H1 (cell line): ENCODE data around the gene THADA. TPM values are rescaled to one million over a fixed set of nuclear protein-coding genes. Genes with fewer than 3 reads are reported as not detected.

Source experiments
- CHD2 ChIP-seq: IDR thresholded peaks from 2 replicates; pipeline ENCODE4 v1.6.1; 2012; ENCODE audit warnings: low read length, improper control_type of control experiment
- KDM1A ChIP-seq: fragments of 200-600, 300-600 bp; sonication (generic); IDR thresholded peaks from 2 replicates; pipeline ENCODE4 v1.7.1; 2016; ENCODE audit warnings: mild to moderate bottlenecking, low read length, borderline replicate concordance
- KDM5A ChIP-seq: fragments of 200-600 bp; IDR thresholded peaks from 2 replicates; pipeline ENCODE4 v1.7.1; 2012; ENCODE audit warnings: mild to moderate bottlenecking, low read length, inconsistent platforms, mixed read lengths
- NANOG ChIP-seq: IDR thresholded peaks from 2 replicates; pipeline ENCODE4 v1.6.1; 2011; ENCODE audit warnings: low read length, low read depth, mild to moderate bottlenecking, inconsistent platforms; ENCODE audit not compliant: insufficient read depth, poor library complexity, severe bottlenecking
- POU5F1 ChIP-seq: IDR thresholded peaks from 2 replicates; pipeline ENCODE4 v1.6.1; 2011; ENCODE audit warnings: low read depth, mild to moderate bottlenecking, low read length, moderate library complexity
- RAD21 ChIP-seq, 2 experiments: IDR thresholded peaks in 1 of 2; conservative IDR thresholded peaks in 1 of 2; 2 replicates each; pipeline ENCODE4 v1.6.1; 2011; ENCODE audit warnings: low read depth in 2 of 2, low read length in 2 of 2, improper control_type of control experiment in 1 of 2, inconsistent platforms in 1 of 2, mild to moderate bottlenecking in 1 of 2, moderate library complexity in 1 of 2
- RFX5 ChIP-seq: IDR thresholded peaks from 2 replicates; pipeline ENCODE4 v1.6.1; 2011; ENCODE audit warnings: low read depth, low read length, improper control_type of control experiment, borderline replicate concordance
- SAP30 ChIP-seq: fragments of 300-600 bp; sonication (generic); IDR thresholded peaks from 2 replicates; pipeline ENCODE4 v1.7.1; 2012; ENCODE audit warnings: low read length, moderate library complexity, mild to moderate bottlenecking, inconsistent platforms; ENCODE audit not compliant: insufficient read depth, insufficient replicate concordance
- SIRT6 ChIP-seq: IDR thresholded peaks from one replicate; pipeline ENCODE4 v1.7.1; 2012; ENCODE audit warnings: low read length, inconsistent platforms
- USF2 ChIP-seq: IDR thresholded peaks from 2 replicates; pipeline ENCODE4 v1.6.1; 2011; ENCODE audit warnings: low read length, improper control_type of control experiment
- polyA plus RNA-seq, 7 experiments: library from polyadenylated mRNA; depleted of rRNA in 3 of 7; stranded (reverse) in 5 of 7; unstranded in 2 of 7; fragments of >200 nt in 5 of 7; fragments of 200-250 nt in 2 of 7; gene quantifications; 1 replicate in 5 of 7; 2 replicates in 1 of 7; 4 replicates in 1 of 7; pipeline versions ENCODE4 v1.2.1 to v1.2.3, GENCODE V29; 2011 to 2013; ENCODE audit warnings: missing spikeins in 2 of 7, mixed read lengths in 2 of 7
- total RNA-seq: library from RNA; stranded (reverse); fragmentation: NEBNext Ultra II Directional; extraction: Animal tissue kit (Norgen Biotek cat#: 25700); gene quantifications from 2 replicates; pipeline ENCODE4 v1.2.1, GENCODE V29; 2021

THADA gene
- total and polyA plus RNA-seq, 2 of the 8 experiments (the other 6 are each of a cell fraction or from before 2014, with no cell fraction given), result 22.4 to 26.8 TPM

- no peak for TF ChIP-seq POU5F1
- peak; percentile 94 for TF ChIP-seq CHD2
- TF ChIP-seq RAD21 (IDR thresholded peaks at IDR 0.05 in 1 of 2, conservative IDR thresholded peaks at IDR 0.05 in 1 of 2; ENCODE audit: low read depth in 2 of 2, low read length in 2 of 2), result no peak
- TF ChIP-seq USF2, result 0 out of 2 replicates have a peak, but pooled peaks have one; percentile 11
- TF ChIP-seq SIRT6, result no peak
- no peak for TF ChIP-seq KDM1A
- TF ChIP-seq NANOG, result no peak
- peak; percentile 99 for TF ChIP-seq SAP30
- TF ChIP-seq KDM5A, result 0 out of 2 replicates have a peak, but pooled peaks have one; percentile 21
- TF ChIP-seq RFX5, result peak; percentile 53; the same call in 1 of the 2 replicates
Observed at GRCh38 chr2:43595603-43596412, at the start of gene THADA (continued).
